Stimulated activated CD4-positive, alpha-beta T cell treated with anti-CD3 and anti-CD28 coated beads, Interleukin-15, amount 100 ng/mL, for 24 hours (primary cell): Measurements from ENCODE around the gene USP31.

Source experiments
- DNase-seq: peaks from one replicate; pipeline ENCODE4 v3.0.0-alpha.2; 2020

Gene USP31

GRCh38 chr16:23149267-23149992 lies at the start of gene USP31:
USP31 (minus strand) TSS chr16:23149452; CDS start chr16:23149270, 182 bp downstream.
- DNase-seq: peak; percentile 95

- DNase-seq: no peak
Observed at GRCh38 chr16:23196539-23196938, 47.3 kb upstream of the USP31 start.

- DNase-seq: no peak
Observed at GRCh38 chr16:23195366-23195978, 46.2 kb upstream of the USP31 start.

GRCh38 chr16:23194497-23195221 lies 45.4 kb upstream of the USP31 start:
- DNase-seq: no peak

GRCh38 chr16:23188911-23189310 lies 39.7 kb upstream of the USP31 start:
- no peak for DNase-seq

- DNase-seq: no peak
Observed at GRCh38 chr16:23187341-23187740, 38.1 kb upstream of the USP31 start.

- DNase-seq: no peak
Observed at GRCh38 chr16:23186171-23186570, 36.9 kb upstream of the USP31 start.

GRCh38 chr16:23185656-23186055 lies 36.4 kb upstream of the USP31 start:
- DNase-seq: no peak

GRCh38 chr16:23183543-23183862 lies 34.3 kb upstream of the USP31 start:
- DNase-seq: no peak

- no peak for DNase-seq
Observed at GRCh38 chr16:23182679-23183542, 33.7 kb upstream of the USP31 start, which contains the start of gene SCNN1G. SCNN1G (plus strand) TSS chr16:23182745; CDS start chr16:23186272, 3,527 bp downstream.

- DNase-seq: peak; percentile 81
Observed at GRCh38 chr16:23182206-23182678, 33.0 kb upstream of the USP31 start.

- DNase-seq: no peak
Observed at GRCh38 chr16:23181506-23181905, 32.3 kb upstream of the USP31 start.

GRCh38 chr16:23175651-23176050 lies 26.4 kb upstream of the USP31 start:
- DNase-seq: no peak

GRCh38 chr16:23174622-23175021 lies 25.4 kb upstream of the USP31 start:
- no peak for DNase-seq

GRCh38 chr16:23172994-23173393 lies 23.7 kb upstream of the USP31 start:
- DNase-seq: no peak

GRCh38 chr16:23172583-23172982 lies 23.3 kb upstream of the USP31 start:
- DNase-seq: no peak

- no peak for DNase-seq
Observed at GRCh38 chr16:23164736-23165135, 15.5 kb upstream of the USP31 start.

GRCh38 chr16:23163921-23164320 lies 14.7 kb upstream of the USP31 start:
- no peak for DNase-seq

GRCh38 chr16:23160574-23160973 lies 11.3 kb upstream of the USP31 start:
- no peak for DNase-seq

- no peak for DNase-seq
Observed at GRCh38 chr16:23160082-23160481, 10.8 kb upstream of the USP31 start.

GRCh38 chr16:23158114-23158513 lies 8.9 kb upstream of the USP31 start:
- no peak for DNase-seq

GRCh38 chr16:23156946-23157460 lies 7.8 kb upstream of the USP31 start:
- no peak for DNase-seq

GRCh38 chr16:23156110-23156509 lies 6.9 kb upstream of the USP31 start:
- DNase-seq: no peak
